ENCODE measurements around the gene DNAH14.
"Not testable (repeated sequence)": the region's sequence is repeated elsewhere in the genome, so short reads cannot be mapped to it uniquely, and the experiment has no call there.

Gene DNAH14

GRCh38 chr1:224996266-224996665 is 66.8 kb downstream of the DNAH14 start:
- DNase-seq (ENCODE audit: low spot score), result no peak

- no peak for DNase-seq (ENCODE audit: low spot score)
Observed at GRCh38 chr1:224998185-224998584, 68.7 kb downstream of the DNAH14 start.

GRCh38 chr1:225004396-225004795 is 74.9 kb downstream of the DNAH14 start:
- no peak for DNase-seq (ENCODE audit: low spot score)

GRCh38 chr1:225006352-225006751 is 76.9 kb downstream of the DNAH14 start:
- not testable (repeated sequence) for DNase-seq (ENCODE audit: low spot score)

GRCh38 chr1:225008050-225008449 is 78.6 kb downstream of the DNAH14 start:
- not testable (repeated sequence) for DNase-seq (ENCODE audit: low spot score)

GRCh38 chr1:225021037-225021436 is 91.6 kb downstream of the DNAH14 start:
- no peak for DNase-seq (ENCODE audit: low spot score)

- no peak for DNase-seq (ENCODE audit: low spot score)
Observed at GRCh38 chr1:225026701-225027100, 97.2 kb downstream of the DNAH14 start.

GRCh38 chr1:225036441-225036840 is 107.0 kb downstream of the DNAH14 start:
- DNase-seq (ENCODE audit: low spot score), result not testable (repeated sequence)

- no peak for DNase-seq (ENCODE audit: low spot score)
Observed at GRCh38 chr1:225042263-225042662, 112.8 kb downstream of the DNAH14 start.

GRCh38 chr1:225044258-225044657 is 114.8 kb downstream of the DNAH14 start:
- DNase-seq (ENCODE audit: low spot score), result no peak

GRCh38 chr1:225049594-225049993 is 120.1 kb downstream of the DNAH14 start:
- no peak for DNase-seq (ENCODE audit: low spot score)

GRCh38 chr1:225063722-225064121 is 134.2 kb downstream of the DNAH14 start:
- DNase-seq (ENCODE audit: low spot score), result no peak

GRCh38 chr1:225070972-225071371 is 141.5 kb downstream of the DNAH14 start:
- no peak for DNase-seq (ENCODE audit: low spot score)

GRCh38 chr1:225097175-225097574 is 167.7 kb downstream of the DNAH14 start:
- DNase-seq (ENCODE audit: low spot score), result no peak

- DNase-seq (ENCODE audit: low spot score), result no peak
Observed at GRCh38 chr1:225111000-225111399, 181.5 kb downstream of the DNAH14 start.

- no peak for DNase-seq (ENCODE audit: low spot score)
Observed at GRCh38 chr1:225113265-225113664, 183.8 kb downstream of the DNAH14 start.

GRCh38 chr1:225114354-225114990 is 185.0 kb downstream of the DNAH14 start:
- DNase-seq (ENCODE audit: low spot score), result no peak

- no peak for DNase-seq (ENCODE audit: low spot score)
Observed at GRCh38 chr1:225119307-225119706, 189.8 kb downstream of the DNAH14 start.

GRCh38 chr1:225121095-225121494 is 191.6 kb downstream of the DNAH14 start:
- DNase-seq (ENCODE audit: low spot score), result no peak

GRCh38 chr1:225131869-225132268 is 202.4 kb downstream of the DNAH14 start:
- no peak for DNase-seq (ENCODE audit: low spot score)

- DNase-seq (ENCODE audit: low spot score), result no peak
Observed at GRCh38 chr1:225137976-225138375, 208.5 kb downstream of the DNAH14 start.

- DNase-seq (ENCODE audit: low spot score), result no peak
Observed at GRCh38 chr1:225143001-225143400, 213.5 kb downstream of the DNAH14 start.

- DNase-seq (ENCODE audit: low spot score), result no peak
Observed at GRCh38 chr1:225146478-225146877, 217.0 kb downstream of the DNAH14 start.

GRCh38 chr1:225147791-225148190 is 218.3 kb downstream of the DNAH14 start:
- DNase-seq (ENCODE audit: low spot score), result not testable (repeated sequence)
